C1 segment of cervical spinal cord (tissue), 14 donors: Measurements from ENCODE around the gene GULP1.

Source experiments
- DNase-seq, 14 donors: peaks; one replicate each; lab custom pipeline; 2025; lab: John Stamatoyannopoulos, UW

GULP1 gene

GRCh38 chr2:188322569-188323551, 31.2 kb downstream of the GULP1 start:
- no peak for DNase-seq

- DNase-seq: no peak
Measured at GRCh38 chr2:188324067-188324466, 32.4 kb downstream of the GULP1 start.

- DNase-seq: no peak
Measured at GRCh38 chr2:188326290-188326668, 34.6 kb downstream of the GULP1 start.

GRCh38 chr2:188326669-188327301, 35.1 kb downstream of the GULP1 start:
- no peak for DNase-seq

- no peak for DNase-seq
Measured at GRCh38 chr2:188327518-188328213, 36.0 kb downstream of the GULP1 start.

GRCh38 chr2:188328419-188328818, 36.7 kb downstream of the GULP1 start:
- no peak for DNase-seq

GRCh38 chr2:188330316-188331053, 38.8 kb downstream of the GULP1 start:
- DNase-seq: no peak

GRCh38 chr2:188332619-188333018, 40.9 kb downstream of the GULP1 start:
- no peak for DNase-seq

GRCh38 chr2:188333751-188334524, 42.3 kb downstream of the GULP1 start:
- peak in 3 of 14 donors; percentile 1 to 11 (median 4) for DNase-seq

GRCh38 chr2:188338463-188338862, 46.8 kb downstream of the GULP1 start:
- no peak for DNase-seq

GRCh38 chr2:188340257-188340656, 48.6 kb downstream of the GULP1 start:
- no peak for DNase-seq

GRCh38 chr2:188345020-188345419, 53.3 kb downstream of the GULP1 start:
- no peak for DNase-seq

- DNase-seq: no peak
Measured at GRCh38 chr2:188345426-188345825, 53.8 kb downstream of the GULP1 start.

- DNase-seq: no peak
Measured at GRCh38 chr2:188345831-188346458, 54.3 kb downstream of the GULP1 start.

- DNase-seq: no peak
Measured at GRCh38 chr2:188349019-188349418, 57.3 kb downstream of the GULP1 start.

- DNase-seq: no peak
Measured at GRCh38 chr2:188353282-188353681, 61.6 kb downstream of the GULP1 start.

- no peak for DNase-seq
Measured at GRCh38 chr2:188360485-188361263, 69.0 kb downstream of the GULP1 start.

- no peak for DNase-seq
Measured at GRCh38 chr2:188364033-188364630, 72.5 kb downstream of the GULP1 start.

GRCh38 chr2:188365058-188365641, 73.5 kb downstream of the GULP1 start:
- DNase-seq: no peak
